K562 (cell line): ENCODE data around the gene NRCAM. TPM values are rescaled to one million over a fixed set of nuclear protein-coding genes. Genes with fewer than 3 reads are reported as not detected.

Experiments
- BHLHE40 ChIP-seq: IDR thresholded peaks from 2 replicates; pipeline ENCODE4 v1.6.1; 2011; ENCODE audit warnings: low read length, improper control_type of control experiment
- CREB1 ChIP-seq, 2 experiments: sonication (generic) in 1 of 2; formaldehyde crosslinking in 1 of 2; IDR thresholded peaks; 2 replicates each; pipeline versions ENCODE4 v1.6.1 to v1.8.0; 2012 to 2022; ENCODE audit warnings: inconsistent platforms in 1 of 2, mild to moderate bottlenecking in 1 of 2, missing genetic modification reagents in 1 of 2, moderate library complexity in 1 of 2
- ELF1 ChIP-seq: fragments of 200-800 bp; sonication (Bioruptor generic); IDR thresholded peaks from 2 replicates; pipeline ENCODE4 v1.6.1; 2016; ENCODE audit warnings: missing genetic modification characterization, missing compliant biosample characterization
- HINFP ChIP-seq: fragments of 450-650 bp; conservative IDR thresholded peaks from 2 replicates; pipeline ENCODE4 v1.6.1; 2016; ENCODE audit warnings: missing genetic modification characterization, low read depth, mild to moderate bottlenecking, control low read depth, missing compliant biosample characterization
- KLF6 ChIP-seq: fragments of 250-450 bp; sonication (Bioruptor Pico); IDR thresholded peaks from 2 replicates; pipeline ENCODE4 v1.4.0; 2020; ENCODE audit warnings: mild to moderate bottlenecking, moderate library complexity, borderline replicate concordance
- SMARCC2 ChIP-seq: fragments of 450-650 bp; IDR thresholded peaks from 2 replicates; pipeline ENCODE4 v1.6.1; 2017; ENCODE audit warnings: antibody characterized with exemption, moderate library complexity, mild to moderate bottlenecking, low read depth
- SPI1 ChIP-seq: IDR thresholded peaks from 2 replicates; pipeline ENCODE4 v1.6.1; 2011; ENCODE audit warnings: low read depth, low read length, control low read depth, borderline replicate concordance
- ZNF398 ChIP-seq: fragments of 250-450 bp; sonication (Bioruptor Pico); IDR thresholded peaks from 2 replicates; pipeline ENCODE4 v1.8.0; 2021; ENCODE audit warnings: moderate library complexity, mild to moderate bottlenecking, inconsistent platforms
- ZNF407 ChIP-seq: fragments of 450-650 bp; IDR thresholded peaks from 2 replicates; pipeline ENCODE4 v1.6.1; 2016; ENCODE audit warnings: low read depth
- ZNF766 ChIP-seq: fragments of 200-800 bp; sonication (Bioruptor generic); conservative IDR thresholded peaks from 2 replicates; pipeline ENCODE4 v1.6.1; 2016; ENCODE audit warnings: missing genetic modification characterization, missing compliant biosample characterization
- polyA plus RNA-seq, 8 experiments: library from polyadenylated mRNA; depleted of rRNA in 4 of 8; stranded (reverse) in 5 of 8; unstranded in 3 of 8; fragments of >200 nt; fragmentation: Nextera tagmentation in 2 of 8; fragmentation: Illumina TruSeq in 1 of 8; extraction: Ambion mirVana in 2 of 8; extraction: Trizol in 1 of 8; gene quantifications; 2 replicates each; pipeline versions ENCODE4 v1.2.1 to v1.2.3, GENCODE V29; 2011 to 2014; ENCODE audit warnings: inconsistent platforms in 1 of 8, missing spikeins in 1 of 8
- total RNA-seq, 7 experiments: library from RNA; depleted of rRNA in 6 of 7; stranded (reverse); fragments of >200 nt in 6 of 7; fragmentation: Illumina TruSeq in 2 of 7; extraction: Trizol in 2 of 7; gene quantifications; 2 replicates each; pipeline versions ENCODE4 v1.2.1 to v1.2.3, GENCODE V29; 2011 to 2021; ENCODE audit warnings: low replicate concordance in 1 of 7
- TF ChIP-seq, protein P1 (sequence below): fragments of 250-450 bp; sonication (Bioruptor Pico); IDR thresholded peaks from 2 replicates; pipeline ENCODE4 v1.5.1; 2021; ENCODE audit warnings: mild to moderate bottlenecking

Gene NRCAM
- total and polyA plus RNA-seq, 9 of the 15 experiments (the other 6 are each of a cell fraction or from before 2014, with no cell fraction given): 0.03 to 0.54 (median 0.12) TPM; not detected in 1

DNA sequence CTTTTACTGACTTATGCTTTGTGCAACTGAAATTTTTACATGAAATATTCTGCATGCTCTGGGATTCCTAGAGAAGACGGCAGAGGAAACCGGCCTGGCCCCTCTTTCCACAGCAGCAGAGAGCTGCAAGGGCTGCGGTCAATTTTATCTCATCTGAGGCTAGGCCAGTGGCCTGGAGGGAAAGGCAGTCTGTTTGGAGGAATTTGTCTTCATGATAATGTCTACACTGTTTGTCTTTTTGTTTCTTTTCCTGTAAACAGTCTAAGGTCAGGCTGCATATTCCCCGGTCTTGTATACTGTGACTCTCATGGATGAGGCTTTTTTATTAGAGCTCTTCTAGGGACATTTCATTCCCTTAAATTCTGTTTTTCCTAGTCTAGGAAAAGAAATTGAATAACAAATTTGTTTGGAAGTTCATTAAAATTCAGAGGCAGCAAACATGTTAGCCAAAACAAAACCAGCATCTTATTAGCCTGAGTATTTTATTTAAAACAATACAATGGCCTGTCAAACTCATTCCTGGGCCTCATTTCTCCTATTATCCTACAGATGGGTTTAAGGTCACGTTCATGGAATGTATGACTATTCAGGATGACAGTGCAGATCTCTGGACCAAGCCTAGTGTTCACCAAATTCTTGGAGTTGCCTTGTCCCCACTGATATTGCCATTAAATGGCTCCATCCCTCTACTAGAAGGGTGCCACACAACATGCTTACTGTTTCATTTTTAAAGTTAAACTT is 352.5 kb downstream of the NRCAM start (continued):
- TF ChIP-seq, protein P1, sequence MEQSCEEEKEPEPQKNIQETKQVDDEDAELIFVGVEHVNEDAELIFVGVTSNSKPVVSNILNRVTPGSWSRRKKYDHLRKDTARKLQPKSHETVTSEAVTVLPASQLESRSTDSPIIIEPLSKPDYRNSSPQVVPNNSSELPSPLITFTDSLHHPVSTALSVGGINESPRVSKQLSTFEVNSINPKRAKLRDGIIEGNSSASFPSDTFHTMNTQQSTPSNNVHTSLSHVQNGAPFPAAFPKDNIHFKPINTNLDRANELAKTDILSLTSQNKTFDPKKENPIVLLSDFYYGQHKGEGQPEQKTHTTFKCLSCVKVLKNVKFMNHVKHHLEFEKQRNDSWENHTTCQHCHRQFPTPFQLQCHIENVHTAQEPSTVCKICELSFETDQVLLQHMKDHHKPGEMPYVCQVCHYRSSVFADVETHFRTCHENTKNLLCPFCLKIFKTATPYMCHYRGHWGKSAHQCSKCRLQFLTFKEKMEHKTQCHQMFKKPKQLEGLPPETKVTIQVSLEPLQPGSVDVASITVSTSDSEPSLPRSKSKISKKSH (CRISPR knock-in tag): no peak
- peak; percentile 49; the same call in 1 of the 2 replicates for TF ChIP-seq SMARCC2
- TF ChIP-seq KLF6 (CRISPR knock-in tag): no peak
- TF ChIP-seq SPI1: no peak
- TF ChIP-seq ZNF766 (CRISPR knock-in tag): peak; percentile 48
- TF ChIP-seq ELF1 (tag): peak; percentile 31; the same call in 1 of the 2 replicates
- peak; percentile 87 for TF ChIP-seq BHLHE40
- TF ChIP-seq ZNF398: no peak
- TF ChIP-seq HINFP: no peak
- no peak for TF ChIP-seq ZNF407
- no peak; the same call in 1 of the 2 replicates for TF ChIP-seq CREB1 (IDR thresholded peaks at IDR 0.05)
- no peak for TF ChIP-seq CREB1 (CRISPR knock-in tag; IDR thresholded peaks at IDR 0.05)
